Stimulated activated CD4-positive, alpha-beta T cell treated with anti-CD3 and anti-CD28 coated beads, TNF-alpha, amount 100 ng/mL, for 24 hours (primary cell): ENCODE data around the gene TBXAS1.

Source experiments
- DNase-seq, 3 experiments: peaks; one replicate each; pipeline ENCODE4 v3.0.0-alpha.2; 2020; ENCODE audit warnings: low read depth in 3 of 3

Gene TBXAS1

GRCh38 chr7:140022582-140023211 is 193.6 kb downstream of the TBXAS1 start:
- no peak for DNase-seq

DNA sequence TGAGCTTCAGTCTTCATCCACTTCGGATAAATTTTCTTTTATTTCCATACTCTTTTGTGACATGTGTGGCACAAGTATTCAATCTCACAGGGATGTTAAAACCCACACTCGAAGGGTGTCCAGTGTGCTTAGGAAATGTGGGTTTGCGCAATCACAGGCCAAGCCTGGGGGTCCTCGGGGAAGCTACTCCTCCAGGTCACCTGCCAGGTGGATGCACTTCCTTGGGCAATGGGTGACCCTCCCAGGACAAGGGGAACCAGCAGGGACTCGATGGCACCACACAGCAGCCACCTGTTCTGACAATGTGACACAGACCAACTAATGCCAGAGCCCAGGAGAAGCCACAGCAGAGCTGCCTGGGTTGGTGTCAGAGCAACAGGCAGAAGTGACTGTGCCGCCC is 194.7 kb downstream of the TBXAS1 start:
- no peak for DNase-seq

- DNase-seq = no peak
These were observed 195.5 kb downstream of the TBXAS1 start for GRCh38 chr7:140024585-140024984.

DNA sequence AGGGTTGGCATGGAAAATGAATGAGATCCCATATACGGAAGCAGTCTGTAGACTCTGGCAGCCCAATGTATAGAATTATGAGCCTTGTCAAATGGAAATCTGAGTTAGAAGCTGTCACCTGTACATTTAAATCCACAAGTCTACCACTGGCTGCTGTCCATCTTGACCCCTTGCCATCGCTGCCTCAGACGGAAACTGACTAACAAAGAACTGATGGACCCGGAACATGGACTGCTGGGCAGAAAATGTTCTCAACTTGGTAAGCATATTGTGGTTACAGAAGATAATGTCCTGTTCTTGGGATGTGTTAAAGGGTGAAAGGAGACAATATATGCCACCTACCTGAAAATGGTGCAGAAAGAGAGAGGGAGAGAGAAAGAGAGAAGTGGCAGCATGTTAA is 196.2 kb downstream of the TBXAS1 start:
- no peak for DNase-seq

GRCh38 chr7:140025814-140026433 is 196.9 kb downstream of the TBXAS1 start:
- DNase-seq = no peak

- no peak for DNase-seq
These were observed 197.9 kb downstream of the TBXAS1 start for GRCh38 chr7:140026935-140027334.

GRCh38 chr7:140027858-140028257 is 198.8 kb downstream of the TBXAS1 start:
- DNase-seq = no peak

DNA sequence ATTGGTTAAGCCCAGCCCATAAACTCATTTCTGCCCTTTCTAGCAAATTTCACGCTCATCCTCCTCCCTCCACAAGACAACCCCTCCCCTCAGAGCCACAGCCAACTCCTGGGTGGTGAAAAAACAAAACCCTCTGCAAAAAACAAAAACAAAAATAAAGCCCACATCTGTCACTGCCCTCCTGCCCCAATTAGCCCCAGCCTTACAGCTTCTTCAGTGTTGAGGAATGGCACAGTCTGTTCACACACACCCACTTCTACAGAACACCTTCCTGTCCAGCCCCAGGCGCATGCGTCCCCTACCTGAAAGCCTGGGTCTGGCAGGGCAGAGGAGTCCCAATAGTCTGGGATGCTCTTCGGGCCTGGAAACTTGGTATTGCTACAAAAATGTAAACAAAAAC is 199.2 kb downstream of the TBXAS1 start:
- DNase-seq = no peak

- no peak for DNase-seq
These were observed 200.0 kb downstream of the TBXAS1 start for GRCh38 chr7:140029072-140029471.

DNA sequence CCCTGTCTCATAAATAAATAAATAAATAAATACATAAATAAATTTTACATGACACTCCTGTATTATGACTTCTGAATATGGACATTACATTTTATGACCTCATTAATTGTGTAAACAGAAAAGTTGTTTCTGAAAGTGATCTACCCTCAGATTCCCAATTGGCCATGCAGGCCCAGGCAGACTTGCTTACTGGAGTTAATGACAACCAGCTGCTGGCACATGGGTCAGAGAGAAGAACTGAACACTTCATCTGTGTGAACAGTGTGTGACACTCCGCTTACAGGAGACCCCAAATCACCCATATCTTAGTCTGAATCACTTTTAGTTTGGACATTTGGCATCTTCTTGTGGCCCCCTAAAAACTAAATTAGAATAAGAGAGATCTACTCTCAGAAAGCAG is 202.3 kb downstream of the TBXAS1 start:
- no peak for DNase-seq

- DNase-seq = no peak
These were observed 204.0 kb downstream of the TBXAS1 start for GRCh38 chr7:140033036-140033435.

- no peak for DNase-seq
These were observed 204.8 kb downstream of the TBXAS1 start for GRCh38 chr7:140033779-140034363.

DNA sequence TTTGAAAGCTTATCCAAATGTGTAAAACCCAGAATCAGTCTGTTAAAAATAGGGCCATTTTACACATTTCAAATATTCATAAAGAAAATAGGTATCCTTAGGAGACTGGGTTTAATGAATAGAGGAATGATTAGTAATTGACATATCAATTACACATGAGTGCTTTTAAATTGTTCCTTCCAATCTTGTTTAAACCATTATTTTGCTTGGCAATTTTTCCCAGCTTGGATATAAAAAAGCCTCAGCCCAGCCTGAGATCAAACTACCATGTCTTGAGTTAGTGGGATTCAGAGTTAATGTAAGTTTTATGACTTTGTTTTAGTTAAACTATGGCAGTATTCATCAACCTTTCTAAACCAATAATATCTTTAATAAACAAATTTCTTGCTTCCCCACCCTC is 205.4 kb downstream of the TBXAS1 start:
- no peak for DNase-seq

GRCh38 chr7:140035400-140036223 is 206.5 kb downstream of the TBXAS1 start:
- no peak for DNase-seq

- no peak for DNase-seq
These were observed 207.3 kb downstream of the TBXAS1 start for GRCh38 chr7:140036224-140036962.

GRCh38 chr7:140039066-140039465 is 210.0 kb downstream of the TBXAS1 start:
- no peak for DNase-seq

GRCh38 chr7:140039896-140040295 is 210.8 kb downstream of the TBXAS1 start:
- no peak for DNase-seq

GRCh38 chr7:140041659-140042385 is 212.8 kb downstream of the TBXAS1 start:
- no peak for DNase-seq

DNA sequence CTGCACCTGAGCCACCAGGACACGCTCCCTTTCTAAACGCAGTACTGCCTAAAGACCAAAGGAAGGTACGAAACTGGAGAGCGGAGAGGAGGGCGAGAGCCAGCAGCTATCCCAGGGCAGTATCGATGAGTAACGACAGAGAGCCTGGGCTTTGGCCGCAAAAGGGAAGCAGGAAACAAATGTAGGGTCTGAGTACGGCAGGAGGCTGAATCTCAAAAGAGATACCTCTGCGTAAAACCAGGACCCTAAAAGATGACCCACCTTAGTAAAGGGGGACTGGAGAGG is 213.3 kb downstream of the TBXAS1 start:
- DNase-seq = no peak

DNA sequence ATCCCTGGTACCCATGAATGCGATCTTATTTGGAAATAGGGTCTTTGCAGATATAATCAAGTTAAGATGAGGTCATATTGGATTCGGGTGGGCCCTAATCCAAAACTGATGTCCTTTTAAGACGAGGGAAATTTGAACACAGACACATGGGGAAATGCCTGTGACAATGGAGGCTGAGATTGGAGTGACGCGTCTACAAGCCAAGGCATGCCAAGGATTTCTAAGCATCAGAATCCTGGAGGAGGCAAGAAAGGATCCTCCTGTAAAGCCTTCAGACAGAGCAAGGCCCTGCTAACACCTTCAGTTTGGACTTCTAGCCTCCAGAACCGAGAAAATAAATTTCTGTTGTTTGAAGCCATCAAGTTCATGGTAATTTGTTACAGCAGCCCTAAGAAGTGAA is 215.2 kb downstream of the TBXAS1 start:
- no peak for DNase-seq

GRCh38 chr7:140045697-140046096 is 216.6 kb downstream of the TBXAS1 start:
- DNase-seq = no peak
